Activated naive CD8-positive, alpha-beta T cell treated with anti-CD3 and anti-CD28 coated beads, Interleukin-2, amount 50 U/mL, for 24 hours (primary cell): ENCODE measurements around the gene CCR9.
A peak's percentile ranks its signal among the peaks of the same experiment; 100 is the strongest.

Experiments used
- ATAC-seq: fragments of 150-1000 bp; cut with Tn5 transposase; one replicate; pipeline ENCODE4 v1.10.0; 2021
- DNase-seq: peaks from one replicate; pipeline ENCODE4 v3.0.0; 2021
- H3K27ac Mint-ChIP-seq: one replicate; pipeline ENCODE4 v1.8.0; 2021; ENCODE audit warnings: mild to moderate bottlenecking, mixed read lengths
- H3K27me3 Mint-ChIP-seq: one replicate; pipeline ENCODE4 v1.8.0; 2021; ENCODE audit warnings: mixed read lengths
- H3K36me3 Mint-ChIP-seq: one replicate; pipeline ENCODE4 v1.8.0; 2021; ENCODE audit warnings: low read depth, mixed read lengths
- H3K4me1 Mint-ChIP-seq: one replicate; pipeline ENCODE4 v1.8.0; 2021; ENCODE audit warnings: mixed read lengths
- H3K4me3 Mint-ChIP-seq: one replicate; pipeline ENCODE4 v1.8.0; 2021; ENCODE audit warnings: mild to moderate bottlenecking, moderate library complexity, mixed read lengths
- H3K9me3 Mint-ChIP-seq: one replicate; pipeline ENCODE4 v1.8.0; 2021; ENCODE audit warnings: mixed read lengths

The CCR9 gene

DNA sequence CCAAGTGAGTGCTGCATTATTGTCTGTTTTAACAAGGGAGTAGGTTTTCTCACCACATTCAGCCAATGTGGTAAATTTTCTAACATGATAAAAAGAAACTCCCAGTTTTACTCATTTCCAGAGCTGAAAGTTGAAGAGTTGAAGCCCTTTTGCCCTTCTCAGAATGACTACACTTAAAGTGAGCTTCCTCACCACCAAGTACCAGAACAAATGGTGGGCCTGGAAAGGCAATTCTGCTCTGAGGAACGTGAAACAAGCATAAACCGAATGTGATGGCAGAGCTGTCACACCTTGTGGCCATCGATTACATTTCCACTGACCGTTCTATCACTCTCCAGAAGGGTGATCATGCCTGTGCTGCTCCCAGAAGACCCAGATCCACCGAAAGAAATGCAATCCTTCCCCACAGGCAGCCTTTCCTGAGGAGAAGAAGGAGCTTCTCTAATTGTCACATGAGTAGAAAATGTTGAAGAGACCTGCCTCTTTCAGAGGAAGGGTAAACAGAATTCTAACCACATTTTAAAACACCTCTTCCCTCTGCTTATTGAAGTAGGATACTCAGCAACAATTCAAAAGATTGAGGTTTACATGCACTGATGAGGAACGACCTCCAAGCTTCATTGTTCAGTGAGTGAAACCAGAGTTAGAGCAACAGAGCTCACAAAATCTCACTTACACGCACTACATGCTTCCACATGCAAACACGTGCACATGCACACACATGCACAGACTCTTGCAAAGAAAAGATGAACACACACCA is 21.4 kb upstream of the CCR9 start:
- Mint-ChIP-seq H3K36me3 (no peaks in the 10 kb centered on the region), H3K9me3 (peaks cover 9% of the 10 kb centered on the region), H3K27ac (no peak overlapping the region), H3K27me3 (peaks cover 66% of the 10 kb centered on the region), H3K4me3 (no peak overlapping the region), H3K4me1 (peaks cover 29% of the 10 kb centered on the region)
- peak; percentile 81 for ATAC-seq
- DNase-seq: no peak

- peaks cover 68% of the 10 kb centered on the region for H3K27me3 Mint-ChIP-seq
- ATAC-seq (no peak), DNase-seq (no peak)
Observed at GRCh38 chr3:45865563-45865962, 20.8 kb upstream of the CCR9 start.

GRCh38 chr3:45868213-45868612 is 18.1 kb upstream of the CCR9 start:
- ATAC-seq: no peak
- Mint-ChIP-seq H3K4me3 (no peak overlapping the region), H3K4me1 (peaks cover 40% of the 10 kb centered on the region), H3K27me3 (peaks cover 62% of the 10 kb centered on the region), H3K36me3 (no peaks in the 10 kb centered on the region), H3K9me3 (peaks cover 5% of the 10 kb centered on the region), H3K27ac (no peak overlapping the region)
- no peak for DNase-seq

More at GRCh38 chr3:45865563-45865962, 20.8 kb upstream of the CCR9 start:
- Mint-ChIP-seq H3K4me3 (no peak overlapping the region), H3K27ac (no peak overlapping the region), H3K36me3 (no peaks in the 10 kb centered on the region), H3K9me3 (peaks cover 9% of the 10 kb centered on the region), H3K4me1 (peaks cover 33% of the 10 kb centered on the region)

DNA sequence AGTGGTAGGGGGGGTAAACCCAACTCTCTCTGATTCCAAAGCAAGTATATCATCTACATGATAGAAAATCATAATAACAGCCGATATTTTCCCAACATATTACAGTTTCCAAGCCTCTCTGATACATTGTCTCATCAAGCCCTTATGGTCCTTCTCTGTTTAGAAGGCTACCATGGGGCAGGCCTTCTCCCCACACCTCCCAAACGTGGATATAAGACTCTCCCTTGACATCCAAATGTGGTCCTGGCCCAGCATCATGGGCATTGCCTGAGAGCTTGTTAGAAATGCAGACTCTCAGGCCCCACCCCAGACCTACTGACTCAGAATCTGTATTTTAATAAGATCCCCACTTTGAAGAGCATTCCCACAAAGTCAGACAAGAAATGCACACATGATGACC is 17.7 kb upstream of the CCR9 start:
- peaks cover 60% of the 10 kb centered on the region for H3K27me3 Mint-ChIP-seq
- no peak overlapping the region for H3K4me3 Mint-ChIP-seq
- peaks cover 3% of the 10 kb centered on the region for H3K9me3 Mint-ChIP-seq
- DNase-seq: no peak
- H3K4me1 Mint-ChIP-seq: peaks cover 40% of the 10 kb centered on the region
- no peak for ATAC-seq
- H3K27ac Mint-ChIP-seq: no peak overlapping the region
- no peaks in the 10 kb centered on the region for H3K36me3 Mint-ChIP-seq

DNA sequence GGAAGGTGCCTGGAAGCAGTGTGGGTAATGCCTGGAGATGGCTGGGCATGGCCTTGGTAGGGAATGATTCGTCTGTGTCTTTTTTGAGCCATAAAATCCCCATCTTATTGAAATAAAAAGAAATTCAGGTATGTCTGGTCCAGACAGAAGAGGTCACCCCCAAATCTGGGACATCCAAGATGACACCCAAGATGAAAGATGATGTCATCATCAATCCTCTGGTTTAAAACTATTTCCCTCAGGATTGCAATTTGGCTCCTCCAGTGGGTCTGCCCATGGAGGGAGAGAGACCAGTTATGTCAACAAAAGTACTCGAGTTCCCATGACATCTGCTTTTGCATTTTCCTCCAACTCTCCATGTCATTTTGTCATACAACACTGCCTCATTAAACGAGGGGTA is 16.7 kb upstream of the CCR9 start:
- Mint-ChIP-seq H3K4me1 (peaks cover 38% of the 10 kb centered on the region), H3K36me3 (no peaks in the 10 kb centered on the region), H3K27ac (no peak overlapping the region), H3K27me3 (peaks cover 60% of the 10 kb centered on the region), H3K4me3 (no peak overlapping the region), H3K9me3 (peaks cover 6% of the 10 kb centered on the region)
- DNase-seq (no peak), ATAC-seq (no peak)

- peaks cover 60% of the 10 kb centered on the region for H3K27me3 Mint-ChIP-seq
- no peak overlapping the region for H3K4me3 Mint-ChIP-seq
Observed at GRCh38 chr3:45870099-45870498, 16.2 kb upstream of the CCR9 start.

GRCh38 chr3:45871780-45872179 is 14.6 kb upstream of the CCR9 start:
- H3K27ac Mint-ChIP-seq: no peak overlapping the region
- ATAC-seq: no peak

More at GRCh38 chr3:45870099-45870498, 16.2 kb upstream of the CCR9 start:
- Mint-ChIP-seq H3K9me3 (peaks cover 6% of the 10 kb centered on the region), H3K36me3 (no peaks in the 10 kb centered on the region), H3K27ac (no peak overlapping the region), H3K4me1 (peaks cover 34% of the 10 kb centered on the region)
- ATAC-seq (peak; percentile 92), DNase-seq (peak; percentile 35)

DNA sequence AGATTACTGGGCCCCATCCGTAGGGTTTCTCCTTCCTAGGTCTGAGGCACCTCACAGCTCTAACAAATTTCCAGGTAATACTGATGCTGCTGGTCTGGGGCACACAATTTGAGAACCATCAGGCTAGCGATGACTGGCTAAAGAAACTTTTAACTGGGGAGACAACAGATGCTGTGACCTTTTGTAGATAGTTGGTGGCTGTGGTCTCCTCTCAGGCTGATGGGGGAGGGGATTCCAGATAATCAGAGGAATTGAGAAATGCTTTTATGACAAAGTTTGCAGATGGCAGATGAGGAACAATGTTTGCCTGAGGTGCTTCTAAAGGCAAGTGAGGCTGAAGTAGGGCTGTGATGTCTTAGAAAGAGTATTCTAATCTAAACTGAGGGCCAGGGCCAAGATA is 13.8 kb upstream of the CCR9 start:
- no peaks in the 10 kb centered on the region for H3K36me3 Mint-ChIP-seq
- DNase-seq (no peak), ATAC-seq (no peak)
- no peak overlapping the region for H3K27ac Mint-ChIP-seq
- peaks cover 6% of the 10 kb centered on the region for H3K9me3 Mint-ChIP-seq
- H3K27me3 Mint-ChIP-seq: peaks cover 59% of the 10 kb centered on the region
- H3K4me3 Mint-ChIP-seq: no peak overlapping the region
- peaks cover 30% of the 10 kb centered on the region for H3K4me1 Mint-ChIP-seq

More at GRCh38 chr3:45871780-45872179, 14.6 kb upstream of the CCR9 start:
- peaks cover 6% of the 10 kb centered on the region for H3K9me3 Mint-ChIP-seq
- H3K4me3 Mint-ChIP-seq: no peak overlapping the region
- no peaks in the 10 kb centered on the region for H3K36me3 Mint-ChIP-seq
- H3K27me3 Mint-ChIP-seq: peaks cover 61% of the 10 kb centered on the region
- H3K4me1 Mint-ChIP-seq: peaks cover 30% of the 10 kb centered on the region
- DNase-seq: no peak

DNA sequence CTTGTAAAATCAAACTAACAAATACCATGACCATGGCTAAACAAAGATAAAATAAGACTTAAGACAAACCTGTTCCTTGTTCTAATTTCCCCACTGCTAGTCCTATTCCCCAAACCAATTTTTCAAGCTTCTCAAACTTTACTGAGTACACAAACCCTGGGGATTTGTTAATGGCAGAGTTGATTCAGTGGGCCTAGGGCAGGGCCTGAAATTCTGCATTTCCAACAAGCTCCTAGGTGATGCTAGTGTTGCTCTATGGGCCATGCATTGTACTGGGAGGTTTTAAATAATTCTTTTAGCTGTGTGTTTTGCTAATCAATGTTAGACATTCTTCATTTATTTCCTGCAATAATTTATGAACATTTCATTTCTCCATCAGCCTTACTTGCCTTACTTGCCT is 13.3 kb upstream of the CCR9 start:
- H3K4me3 Mint-ChIP-seq: no peak overlapping the region
- ATAC-seq (no peak), DNase-seq (no peak)
- peaks cover 6% of the 10 kb centered on the region for H3K9me3 Mint-ChIP-seq
- H3K4me1 Mint-ChIP-seq: peaks cover 30% of the 10 kb centered on the region
- H3K27me3 Mint-ChIP-seq: peaks cover 58% of the 10 kb centered on the region
- no peaks in the 10 kb centered on the region for H3K36me3 Mint-ChIP-seq
- H3K27ac Mint-ChIP-seq: no peak overlapping the region

- peaks cover 60% of the 10 kb centered on the region for H3K27me3 Mint-ChIP-seq
- no peak for ATAC-seq
Observed at GRCh38 chr3:45873638-45874037, 12.7 kb upstream of the CCR9 start.

DNA sequence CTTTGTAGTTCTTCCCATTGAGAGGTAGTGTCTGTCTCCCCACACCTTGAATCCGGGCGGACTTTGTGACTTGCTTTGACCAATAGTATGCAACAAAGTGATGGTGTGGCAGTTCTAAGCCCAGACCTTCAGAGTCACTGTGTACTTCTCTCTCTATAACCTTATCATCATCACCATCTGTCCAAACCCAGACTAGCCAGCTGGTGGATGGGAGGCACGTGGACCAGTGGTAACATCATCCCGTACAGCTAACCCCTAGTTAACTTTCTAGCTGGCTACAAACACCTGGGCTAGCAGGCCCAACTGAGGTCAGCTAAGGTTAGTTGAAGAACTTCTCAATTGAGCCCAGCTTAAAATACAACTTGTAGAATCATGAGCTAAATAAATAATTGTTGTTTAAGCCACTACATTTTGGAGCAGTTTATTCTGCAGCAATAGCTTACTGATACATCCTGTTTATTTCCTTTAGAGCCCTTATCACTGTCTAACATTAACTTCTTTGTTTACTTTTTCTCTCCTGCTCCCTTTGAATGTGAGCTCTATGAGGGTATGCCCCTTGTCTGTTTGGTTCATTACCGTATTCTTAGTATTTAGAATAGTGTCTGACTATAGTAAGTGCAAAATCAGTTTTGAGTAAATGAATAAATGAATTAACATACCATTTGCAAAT is 11.5 kb upstream of the CCR9 start:
- Mint-ChIP-seq H3K27ac (no peak overlapping the region), H3K4me3 (no peak overlapping the region), H3K36me3 (no peaks in the 10 kb centered on the region), H3K9me3 (peaks cover 6% of the 10 kb centered on the region), H3K4me1 (peaks cover 20% of the 10 kb centered on the region), H3K27me3 (peaks cover 55% of the 10 kb centered on the region)
- no peak for ATAC-seq
- DNase-seq: no peak

More at GRCh38 chr3:45873638-45874037, 12.7 kb upstream of the CCR9 start:
- Mint-ChIP-seq H3K4me3 (no peak overlapping the region), H3K36me3 (no peaks in the 10 kb centered on the region), H3K4me1 (peaks cover 30% of the 10 kb centered on the region), H3K27ac (no peak overlapping the region), H3K9me3 (peaks cover 6% of the 10 kb centered on the region)
- DNase-seq: no peak

DNA sequence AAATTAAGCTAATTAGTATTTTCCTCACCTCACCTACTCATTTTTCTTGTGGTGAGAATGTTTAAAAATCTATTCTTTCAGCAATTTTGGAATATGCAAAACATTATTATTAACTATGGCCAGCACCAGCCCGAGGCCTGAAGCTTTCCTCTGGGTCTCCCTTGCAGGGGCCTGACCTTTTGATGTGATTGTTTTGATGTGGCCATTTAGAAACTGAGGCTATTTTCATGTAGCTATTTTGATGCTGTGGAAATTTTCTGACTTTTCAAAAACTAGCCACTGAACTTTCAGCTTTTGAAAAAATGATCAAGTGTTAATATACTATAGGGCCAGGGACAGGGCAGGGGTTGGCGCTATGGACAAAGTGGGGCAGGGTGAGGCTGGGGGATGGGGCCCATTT is 8.2 kb upstream of the CCR9 start:
- peaks cover 49% of the 10 kb centered on the region for H3K27me3 Mint-ChIP-seq
- H3K4me1 Mint-ChIP-seq: peaks cover 16% of the 10 kb centered on the region

DNA sequence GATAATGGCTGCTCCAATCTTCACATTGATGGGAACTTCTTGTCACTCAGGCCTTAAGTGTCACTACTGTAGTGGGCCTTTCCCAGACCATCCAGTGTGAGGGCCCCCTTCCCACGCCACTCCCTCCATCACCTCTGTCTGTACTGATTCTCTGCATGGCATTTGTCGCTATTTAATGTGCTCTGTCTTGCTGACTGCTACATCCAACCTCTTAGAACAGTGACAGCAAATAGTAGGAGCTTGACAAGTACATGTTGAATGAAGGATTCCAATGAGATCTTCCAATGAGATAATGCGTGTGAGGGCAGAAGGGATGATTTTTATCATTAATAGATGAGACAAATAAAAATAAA is 5.6 kb upstream of the CCR9 start:
- Mint-ChIP-seq H3K4me1 (peaks cover 18% of the 10 kb centered on the region), H3K4me3 (no peak overlapping the region), H3K27me3 (peaks cover 47% of the 10 kb centered on the region), H3K27ac (no peak overlapping the region), H3K36me3 (no peaks in the 10 kb centered on the region), H3K9me3 (no peaks in the 10 kb centered on the region)
- no peak for DNase-seq
- ATAC-seq: peak; percentile 17

More for the DNA sequence above, 8.2 kb upstream of the CCR9 start:
- peaks cover 6% of the 10 kb centered on the region for H3K9me3 Mint-ChIP-seq
- no peak for ATAC-seq
- no peaks in the 10 kb centered on the region for H3K36me3 Mint-ChIP-seq
- no peak overlapping the region for H3K27ac Mint-ChIP-seq
- no peak for DNase-seq
- H3K4me3 Mint-ChIP-seq: no peak overlapping the region

- H3K27ac Mint-ChIP-seq: no peak overlapping the region
- ATAC-seq (peak; percentile 97), DNase-seq (peak; percentile 27)
- no peaks in the 10 kb centered on the region for H3K9me3 Mint-ChIP-seq
- H3K4me3 Mint-ChIP-seq: no peak overlapping the region
- H3K4me1 Mint-ChIP-seq: peaks cover 18% of the 10 kb centered on the region
- peaks cover 46% of the 10 kb centered on the region for H3K27me3 Mint-ChIP-seq
- H3K36me3 Mint-ChIP-seq: no peaks in the 10 kb centered on the region
Observed at GRCh38 chr3:45881078-45882022, 5.0 kb upstream of the CCR9 start.
